GM20000 (cell line): ENCODE results near the gene CD7.

ENCODE experiments used
- DNase-seq: peaks from one replicate; pipeline ENCODE4 v3.0.0; 2012; ENCODE audit warnings: low spot score
- CTCF ChIP-seq: IDR thresholded peaks from 2 replicates; pipeline ENCODE4 v1.5.1; 2012; ENCODE audit warnings: mild to moderate bottlenecking, control low read depth; ENCODE audit errors: extremely low read depth, missing control alignments

The CD7 gene

GRCh38 chr17:82318772-82319606 lies 1.6 kb upstream of the CD7 start:
- no peak for TF ChIP-seq CTCF
- no peak for DNase-seq

GRCh38 chr17:82318169-82318498 lies 726 bp upstream of the CD7 start:
- no peak for TF ChIP-seq CTCF

GRCh38 chr17:82316651-82317393 lies 586 bp downstream of the CD7 start:
- no peak for TF ChIP-seq CTCF

More at GRCh38 chr17:82318169-82318498, 726 bp upstream of the CD7 start:
- DNase-seq: no peak

GRCh38 chr17:82315703-82316358 lies 1.6 kb downstream of the CD7 start:
- TF ChIP-seq CTCF: no peak
- DNase-seq: no peak

More at GRCh38 chr17:82316651-82317393, 586 bp downstream of the CD7 start:
- no peak for DNase-seq

GRCh38 chr17:82314727-82315605 lies 2.4 kb downstream of the CD7 start:
- TF ChIP-seq CTCF: no peak
- no peak for DNase-seq

GRCh38 chr17:82314012-82314726 lies 3.2 kb downstream of the CD7 start:
- TF ChIP-seq CTCF: no peak
- DNase-seq: no peak
